ENCODE measurements around the gene TMEM52B.

Gene TMEM52B

DNA sequence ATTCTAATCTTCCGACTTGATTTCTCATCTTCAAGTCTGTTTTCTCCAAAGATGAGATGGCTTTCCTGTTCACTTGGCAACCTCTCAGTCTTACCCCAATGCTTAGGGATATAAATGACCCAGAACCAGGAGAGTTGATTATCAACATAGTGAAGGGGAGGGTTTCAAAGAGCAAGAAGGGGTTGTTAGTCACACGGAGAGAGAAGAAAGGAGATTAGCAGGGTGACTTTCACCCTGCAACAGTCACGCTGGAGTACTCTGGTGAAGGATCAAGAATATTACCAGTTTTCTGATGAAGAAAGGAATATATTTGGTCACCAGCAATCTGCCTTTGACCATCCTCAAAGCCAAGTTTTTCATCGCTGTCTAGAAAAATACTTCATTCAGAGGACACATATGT lies at the start of gene TMEM52B:
TMEM52B (plus strand) TSS at position 212 of the 400 bp plus-strand sequence. CDS start 543 bp downstream, outside the sequence.
- DNase-seq: no peak

DNA sequence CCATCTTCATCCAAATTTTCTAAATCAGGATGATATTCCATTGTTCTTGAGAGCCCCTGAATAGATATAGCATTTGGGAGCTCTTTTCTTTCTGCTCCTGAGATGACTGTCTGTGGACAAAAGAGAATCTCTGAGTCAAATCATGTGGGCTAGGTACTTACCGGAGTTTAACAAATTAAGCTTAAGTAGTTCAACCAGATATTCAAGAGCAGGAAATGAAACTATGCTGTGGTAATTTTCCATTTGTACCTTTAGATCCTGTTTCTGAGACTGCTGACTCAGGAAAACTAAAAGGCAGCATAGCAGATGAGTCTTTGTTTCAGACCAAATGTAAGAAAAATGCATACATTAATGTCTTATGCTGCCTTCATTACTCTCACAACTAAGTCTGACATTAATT lies 48.8 kb upstream of the TMEM52B start, which contains the start of gene CLEC7A:
CLEC7A (minus strand) TSS at position 158 of the 400 bp plus-strand sequence; CDS start at position 41, 117 bp downstream.
- no peak for DNase-seq

DNA sequence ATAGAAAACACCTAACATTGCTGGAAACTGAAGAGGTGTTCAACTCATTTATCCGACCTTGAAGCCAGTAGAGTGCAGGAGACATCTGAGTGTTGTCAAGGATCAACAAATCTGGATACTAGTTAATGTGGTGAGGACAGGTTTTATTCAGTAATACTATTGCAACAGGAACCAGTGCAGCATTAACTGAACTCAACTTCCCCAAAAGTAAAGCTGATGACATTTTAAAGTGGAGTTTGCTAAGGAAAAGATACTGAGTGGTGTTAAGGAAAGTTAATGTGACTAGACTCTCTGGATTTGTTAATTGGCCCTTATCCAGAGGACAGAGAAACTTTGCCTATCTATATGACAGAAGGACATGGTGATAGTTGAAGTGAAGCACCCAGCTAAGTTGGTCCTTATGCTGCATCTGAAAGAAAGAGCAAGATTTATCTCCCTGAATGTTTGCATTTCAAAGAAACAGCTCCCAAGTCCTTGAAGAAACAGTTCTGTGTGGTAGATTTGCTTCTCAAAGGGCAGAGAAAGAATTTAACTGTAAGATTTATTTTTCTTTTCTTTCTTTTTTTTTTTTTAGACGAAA lies 47.6 kb upstream of the TMEM52B start:
- DNase-seq: no peak

DNA sequence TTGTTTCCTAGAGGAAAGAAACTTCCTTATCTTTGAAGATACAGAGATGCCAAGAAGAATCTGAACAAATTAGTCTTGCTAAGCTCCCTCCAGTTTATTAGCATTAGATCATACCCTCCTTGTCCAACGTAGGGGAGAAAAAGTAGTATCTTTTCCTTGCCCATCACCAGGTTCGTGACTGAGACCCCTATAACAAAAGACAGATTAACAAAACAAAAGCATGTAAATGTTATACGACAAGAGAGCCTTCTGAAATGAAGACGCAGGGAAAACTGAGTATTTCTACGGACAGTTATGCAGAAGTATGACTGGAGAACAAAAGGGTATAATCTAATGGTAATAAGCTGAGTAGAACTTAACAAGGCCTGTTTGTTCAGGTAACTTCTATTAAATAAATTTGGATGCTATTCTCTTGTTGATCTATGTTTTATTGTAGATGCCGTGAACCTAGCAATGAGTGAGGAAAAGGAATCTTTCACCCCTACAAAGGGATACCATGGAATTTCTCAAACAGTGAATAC lies 45.9 kb upstream of the TMEM52B start:
- DNase-seq: no peak

DNA sequence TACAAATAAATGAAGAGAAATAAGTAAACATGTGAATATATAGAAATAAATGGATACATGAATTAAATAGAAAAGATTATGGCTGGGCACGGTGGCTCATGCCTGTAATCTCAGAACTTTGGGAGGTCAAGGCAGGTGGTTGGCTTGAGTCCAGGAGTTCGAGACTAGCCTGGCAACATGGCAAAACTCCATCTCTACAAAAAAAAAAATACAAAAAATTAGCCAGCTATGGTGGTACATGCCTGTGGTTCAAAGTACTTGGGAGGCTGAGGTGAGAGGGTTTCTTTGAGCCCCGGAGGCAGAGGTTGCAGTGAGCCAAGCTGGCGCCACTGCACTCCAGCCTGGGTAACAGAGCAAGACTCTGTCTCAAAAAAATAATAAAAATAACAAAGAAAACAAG lies 43.7 kb upstream of the TMEM52B start:
- DNase-seq: no peak

DNA sequence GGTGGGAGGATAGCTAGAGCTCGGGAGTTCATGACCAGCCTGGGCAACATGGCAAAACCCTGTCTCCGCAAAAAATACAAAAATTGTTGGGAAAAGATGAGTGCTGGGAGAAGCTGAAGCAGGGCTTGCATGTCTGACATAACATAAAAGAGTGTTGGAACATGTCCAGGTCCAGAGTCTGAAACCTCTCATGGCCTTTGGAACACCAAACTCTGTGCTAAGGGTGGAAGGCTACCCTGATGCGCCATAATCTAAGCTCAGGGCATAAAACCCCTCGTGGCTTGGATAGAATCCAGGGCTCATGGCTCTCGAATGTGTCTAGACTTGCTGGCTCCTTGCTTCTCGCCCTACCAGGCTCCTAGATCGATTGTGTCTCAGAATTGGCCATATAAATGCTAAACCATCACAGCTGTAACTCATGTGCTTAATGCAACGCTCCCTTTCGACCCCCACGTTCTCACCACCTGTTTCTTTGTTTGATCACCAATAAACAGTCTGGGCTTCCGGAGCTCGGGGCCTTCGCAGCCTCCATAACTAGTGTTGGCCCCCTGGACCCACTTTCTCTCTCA lies 42.1 kb upstream of the TMEM52B start:
- DNase-seq: no peak

DNA sequence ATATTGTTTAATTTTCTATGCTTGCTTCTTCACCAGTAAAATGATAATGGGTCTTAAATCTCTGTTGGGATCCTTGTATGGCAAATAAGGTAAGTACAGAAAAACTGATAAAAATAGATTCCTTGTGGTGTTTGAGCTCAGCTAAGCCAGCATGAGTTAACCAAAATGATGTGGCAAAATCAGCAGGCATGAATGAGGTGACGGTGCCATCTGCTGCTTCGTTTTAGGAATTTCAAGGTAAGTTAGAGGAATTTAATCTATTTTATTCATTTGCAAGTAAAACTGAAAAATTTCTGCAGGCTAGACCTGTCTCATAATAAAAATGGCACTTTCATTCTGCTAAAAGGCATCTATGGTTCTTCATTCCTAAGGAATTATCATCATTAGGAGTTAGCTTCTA lies 38.8 kb upstream of the TMEM52B start:
- DNase-seq: peak; percentile 45

DNA sequence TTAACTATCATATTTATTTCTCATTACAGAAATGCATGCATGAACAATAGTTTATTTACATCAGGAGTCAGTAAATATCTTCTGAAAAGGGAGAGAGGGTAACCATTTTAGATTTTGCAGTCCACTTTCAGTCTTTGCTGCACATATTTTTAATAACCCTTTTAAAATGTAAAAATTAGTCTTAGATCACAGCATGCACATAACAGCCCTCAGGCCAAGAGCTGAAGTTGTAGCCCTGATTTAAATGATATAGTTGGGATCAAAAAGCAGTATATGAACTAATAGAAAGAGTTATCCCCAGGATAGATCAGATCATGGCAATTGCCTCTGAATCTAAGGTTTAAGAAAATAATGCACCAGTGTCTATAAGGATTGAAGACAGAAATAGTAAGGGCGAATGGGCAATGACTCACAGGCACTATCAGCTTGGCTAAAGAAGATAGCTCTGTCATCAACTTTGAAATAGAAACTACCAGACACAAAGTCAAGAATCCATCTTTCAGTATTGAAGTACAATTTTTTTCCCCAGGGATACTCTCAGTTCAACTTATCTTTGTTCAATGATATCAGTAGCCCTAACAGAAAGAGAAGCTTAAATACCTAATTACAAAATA lies 35.7 kb upstream of the TMEM52B start:
- no peak for DNase-seq

DNA sequence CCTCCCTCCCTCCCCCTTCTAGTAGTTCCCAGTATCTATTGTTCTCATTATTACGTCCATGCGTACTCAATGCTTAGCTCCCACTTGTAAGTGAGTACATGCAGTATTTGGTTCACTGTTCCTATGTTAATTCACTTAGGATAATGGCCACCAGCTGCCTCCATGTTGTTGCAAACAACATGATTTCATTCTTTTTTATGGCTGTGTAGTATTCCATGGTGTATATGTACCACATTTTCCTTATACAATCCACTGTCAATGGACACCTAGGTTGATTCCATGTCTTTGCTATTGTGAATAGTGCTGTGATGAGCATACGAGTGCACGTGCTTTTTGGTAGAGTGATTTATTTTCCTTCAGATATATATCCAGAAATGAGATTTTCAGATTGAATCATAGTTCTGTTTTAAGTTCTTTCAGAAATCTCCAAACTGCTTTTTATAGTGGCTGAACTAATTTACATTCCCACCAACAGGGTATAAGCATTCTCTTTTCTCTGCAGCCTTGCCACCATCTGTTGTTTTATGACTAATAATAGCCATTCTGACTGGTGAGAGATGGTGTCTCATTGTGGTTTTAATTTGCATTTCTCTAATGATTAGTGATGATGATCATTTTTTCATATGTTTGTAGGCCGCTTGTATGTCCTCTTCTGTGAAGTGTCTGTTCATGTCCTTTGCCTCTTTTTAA lies 31.0 kb upstream of the TMEM52B start:
- DNase-seq: no peak

DNA sequence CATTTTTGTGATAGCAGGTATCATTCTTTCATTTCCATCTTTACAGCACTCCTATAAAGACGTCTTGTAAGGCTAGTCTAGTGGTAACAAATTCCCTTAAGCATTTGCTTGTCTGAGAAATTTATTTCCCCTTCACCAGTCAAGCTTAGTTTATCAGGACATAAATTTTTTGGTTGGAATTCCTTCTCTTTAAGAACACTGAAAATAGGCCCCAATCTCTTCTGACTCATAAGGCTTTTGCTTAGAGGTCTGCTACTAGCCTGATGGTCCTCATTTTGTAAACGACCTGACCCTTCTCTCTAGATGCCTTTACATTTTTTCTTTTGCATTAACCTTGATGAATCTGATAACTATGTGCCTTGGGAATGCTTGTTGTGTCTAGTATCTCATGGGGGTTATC lies 27.2 kb upstream of the TMEM52B start:
- DNase-seq: no peak

DNA sequence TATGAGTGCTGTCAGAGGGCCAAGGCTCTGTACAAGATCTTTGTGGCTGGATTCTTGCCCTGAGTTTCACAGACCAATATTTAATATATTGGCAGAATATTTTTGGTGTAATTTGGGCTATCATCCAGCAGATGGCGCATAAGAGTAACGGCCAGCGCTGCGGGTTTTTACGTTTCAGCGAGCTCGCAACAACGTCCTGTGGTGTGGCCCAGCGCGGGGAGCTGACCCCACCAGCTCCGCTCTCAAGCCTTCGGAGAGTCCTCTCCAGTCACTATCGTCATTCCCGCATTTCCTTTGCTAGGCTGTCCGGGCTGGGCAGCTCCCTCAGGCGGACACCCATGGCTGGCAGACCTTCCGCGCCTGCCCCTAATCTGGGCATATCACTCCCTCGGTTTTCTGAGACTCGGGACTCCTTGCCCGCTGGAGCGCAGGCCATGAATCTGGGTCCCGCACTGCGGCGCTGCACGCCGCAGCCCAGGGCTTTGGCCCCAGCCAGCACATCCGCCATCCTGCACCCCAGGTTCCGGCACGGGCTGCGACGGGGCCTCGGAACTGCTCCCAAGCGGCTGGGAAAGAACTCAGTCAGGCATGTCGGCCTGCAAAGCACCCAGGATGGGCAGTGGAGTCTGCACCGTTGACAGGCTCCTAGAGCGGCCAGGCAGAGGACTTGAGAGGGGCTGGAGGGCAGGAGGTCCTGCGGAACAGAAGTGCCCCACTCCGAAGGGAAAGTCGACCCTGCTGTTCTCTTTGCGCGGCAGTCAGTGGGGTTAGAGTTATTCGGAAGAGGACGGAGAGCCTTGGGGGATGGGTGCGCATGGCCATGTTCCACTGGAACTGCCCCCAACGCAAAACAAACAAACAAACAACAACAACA lies 25.3 kb upstream of the TMEM52B start:
- DNase-seq: peak; percentile 57

DNA sequence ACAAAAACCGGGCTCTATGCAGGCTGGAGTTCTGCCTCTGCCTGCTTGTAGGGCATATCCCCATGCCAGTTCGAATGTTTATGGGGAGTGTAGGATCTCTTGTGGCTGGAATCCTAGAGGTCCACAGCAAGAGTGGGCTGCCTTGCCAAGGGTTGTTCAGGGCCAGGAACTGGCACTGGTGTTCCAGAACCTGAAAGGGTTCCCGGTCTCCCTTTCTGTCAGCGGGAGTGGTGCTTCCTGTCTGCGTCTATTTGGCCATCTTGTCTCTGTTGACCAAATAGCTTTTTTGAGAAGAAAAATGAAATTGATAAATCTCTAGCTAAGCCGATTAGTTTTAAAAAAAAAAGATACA lies 24.7 kb upstream of the TMEM52B start:
- DNase-seq: no peak

DNA sequence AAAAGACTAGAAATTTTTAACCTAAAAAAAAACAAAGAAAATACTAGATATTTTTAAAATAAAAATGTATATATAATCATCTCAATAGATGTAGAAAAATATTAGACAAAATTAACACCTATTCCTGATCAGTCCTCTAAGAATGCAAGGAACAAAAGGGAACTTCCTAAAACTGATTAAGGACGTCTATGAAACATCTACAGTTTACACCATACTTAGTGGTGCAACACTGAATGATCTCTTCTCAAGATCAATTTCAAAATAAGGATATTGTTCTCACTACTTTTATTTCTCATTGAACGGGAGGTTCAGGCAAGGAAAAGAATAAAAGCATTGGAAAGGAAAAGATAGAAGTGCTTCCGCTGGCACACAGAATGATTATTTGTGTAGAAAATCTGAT lies 22.9 kb upstream of the TMEM52B start:
- no peak for DNase-seq

DNA sequence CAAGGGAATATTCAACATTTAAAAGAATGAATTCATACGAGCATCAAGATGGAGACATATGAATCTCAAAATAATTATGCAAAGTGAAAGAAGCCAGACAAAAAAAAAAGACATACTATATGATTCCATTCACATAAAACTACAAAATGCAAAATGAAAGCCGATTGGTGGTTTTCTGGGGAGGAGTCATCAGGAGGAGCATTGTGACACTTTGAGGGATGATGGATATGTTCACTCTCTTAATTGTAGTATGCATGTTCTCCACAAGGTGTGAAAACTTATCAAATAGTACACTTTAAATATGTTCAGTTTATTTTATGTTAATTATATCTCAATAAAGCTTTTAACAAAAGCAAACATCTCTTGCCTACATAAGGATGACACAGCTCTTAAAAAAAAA lies 20.4 kb upstream of the TMEM52B start:
- DNase-seq: no peak

DNA sequence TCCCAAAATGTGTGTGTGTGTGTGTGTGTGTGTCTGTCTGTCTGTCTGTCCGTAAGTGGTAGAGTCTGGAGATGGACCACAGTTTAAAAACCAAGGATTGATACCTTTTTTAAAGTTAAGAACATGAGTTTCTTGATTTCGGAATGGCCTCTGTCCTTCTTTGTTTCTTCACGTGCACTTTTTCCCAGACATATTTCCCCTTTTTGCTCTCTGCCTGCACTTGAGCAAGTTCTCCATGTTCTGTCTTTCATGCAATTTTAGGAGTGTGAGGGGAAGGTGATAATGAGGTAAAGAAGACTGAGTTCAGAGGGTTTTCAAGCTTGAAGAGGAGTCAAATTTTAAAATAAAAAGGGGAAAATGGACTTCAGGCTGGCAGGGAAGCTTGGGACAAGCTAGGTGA lies 19.6 kb upstream of the TMEM52B start:
- no peak for DNase-seq

DNA sequence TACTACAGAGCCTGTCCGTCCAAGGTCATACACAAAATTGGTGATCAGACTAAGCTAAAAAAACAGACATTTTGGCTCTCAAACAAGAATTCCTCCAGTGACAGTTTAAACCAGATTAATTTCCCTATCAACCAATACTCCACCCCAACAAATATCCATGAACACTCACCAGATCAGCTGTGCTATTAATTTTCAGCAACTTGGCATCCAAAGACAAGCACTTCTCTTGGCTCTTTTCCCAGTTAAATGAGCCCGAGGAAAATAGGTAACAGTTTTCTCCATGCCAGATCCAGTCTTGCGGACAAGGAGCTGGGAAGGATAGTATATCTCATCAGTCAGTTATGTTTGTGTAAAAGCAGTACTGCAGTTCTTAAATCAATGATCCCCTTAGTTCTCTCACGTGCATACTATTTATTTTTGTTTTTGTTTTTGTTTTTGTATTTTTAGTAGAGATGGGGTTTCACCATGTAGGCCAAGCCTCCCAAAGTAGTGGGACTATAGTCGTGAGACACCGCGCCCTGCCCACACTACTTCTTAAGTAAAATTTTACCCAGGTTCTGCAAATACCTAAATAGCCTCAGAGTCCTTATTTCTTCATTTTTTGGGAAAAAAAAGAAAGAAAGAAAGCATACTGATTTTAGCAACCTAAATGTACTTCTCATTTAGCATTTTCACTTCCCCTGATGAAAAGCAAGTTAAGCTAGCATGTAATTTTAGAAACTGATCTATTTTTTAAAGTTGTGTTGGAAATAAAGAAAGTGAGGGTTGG lies 18.0 kb upstream of the TMEM52B start:
- DNase-seq: no peak

DNA sequence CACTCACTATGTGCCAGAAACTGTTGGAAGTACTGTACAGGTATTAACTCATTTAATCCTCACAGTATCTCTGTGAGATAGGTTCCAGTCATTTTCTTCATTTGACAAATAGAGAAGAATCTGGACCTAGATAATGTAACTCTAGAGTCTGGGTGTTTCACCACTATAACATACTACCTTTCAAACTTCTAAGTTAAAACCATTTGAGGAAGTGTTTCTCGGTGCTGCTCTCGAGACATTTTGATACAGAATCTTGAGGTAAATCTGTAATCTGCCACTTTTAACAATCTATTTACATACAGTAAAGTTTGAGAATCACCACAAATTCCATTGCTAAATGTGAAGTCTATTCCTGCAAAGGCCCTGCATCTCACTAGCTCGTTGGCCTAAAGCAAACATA lies 15.7 kb upstream of the TMEM52B start:
- no peak for DNase-seq

DNA sequence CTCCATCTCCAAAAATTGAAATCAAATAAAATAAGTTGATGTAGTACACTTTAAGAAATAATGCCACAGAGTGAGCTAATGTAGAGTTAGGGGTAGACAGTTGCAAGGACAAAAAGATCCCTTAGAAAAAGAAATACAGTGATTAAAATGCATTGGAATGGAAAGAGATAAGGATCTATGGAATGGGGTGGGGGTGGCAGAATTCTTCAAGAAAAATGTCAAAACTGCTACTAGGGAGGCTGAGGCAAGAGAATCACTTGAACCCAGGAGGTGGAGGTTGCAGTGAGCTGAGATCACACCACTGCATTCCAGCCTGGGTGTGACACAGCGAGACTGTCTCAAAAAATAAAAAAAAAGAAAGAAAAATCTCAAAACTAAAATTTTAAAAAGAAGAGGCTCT lies 13.4 kb upstream of the TMEM52B start:
- DNase-seq: no peak

DNA sequence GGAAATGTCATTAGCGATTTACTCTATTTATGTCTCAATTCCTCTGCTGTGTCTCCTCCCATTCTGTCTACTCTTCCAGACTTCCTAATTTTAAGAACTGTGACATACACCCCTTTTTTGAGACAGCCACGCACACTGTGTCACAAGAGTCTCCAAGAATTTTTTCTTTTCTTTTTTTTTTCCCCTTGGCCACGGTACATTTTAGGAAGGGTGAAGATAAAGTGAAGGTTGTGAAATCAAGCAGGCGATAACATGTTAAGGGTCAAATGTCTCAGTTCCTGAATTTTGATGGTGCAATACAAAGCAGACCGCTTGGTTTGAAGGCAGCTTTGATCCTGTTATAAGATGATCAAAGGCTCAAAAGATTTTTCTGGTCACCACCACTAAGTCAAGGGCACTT lies 11.2 kb upstream of the TMEM52B start:
- DNase-seq: no peak

DNA sequence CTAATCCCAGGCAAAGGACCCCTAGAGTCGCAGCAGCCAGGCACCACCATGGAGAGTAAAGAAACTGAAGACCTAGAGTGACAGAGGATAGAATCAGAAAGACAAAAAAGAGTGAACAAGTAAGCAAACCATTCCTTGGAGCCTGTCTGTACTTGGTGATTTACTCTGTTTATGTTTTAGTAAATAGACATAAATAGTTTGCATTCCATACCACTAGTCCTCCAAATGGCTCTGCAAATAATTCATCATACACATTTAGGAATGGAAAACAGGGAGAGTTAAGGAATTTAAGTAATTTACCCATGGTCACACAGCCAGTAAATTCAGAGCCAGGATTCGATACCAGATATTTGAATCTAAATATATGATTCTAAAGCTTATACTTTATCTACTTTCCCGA lies 9.7 kb upstream of the TMEM52B start:
- peak; percentile 73 for DNase-seq

DNA sequence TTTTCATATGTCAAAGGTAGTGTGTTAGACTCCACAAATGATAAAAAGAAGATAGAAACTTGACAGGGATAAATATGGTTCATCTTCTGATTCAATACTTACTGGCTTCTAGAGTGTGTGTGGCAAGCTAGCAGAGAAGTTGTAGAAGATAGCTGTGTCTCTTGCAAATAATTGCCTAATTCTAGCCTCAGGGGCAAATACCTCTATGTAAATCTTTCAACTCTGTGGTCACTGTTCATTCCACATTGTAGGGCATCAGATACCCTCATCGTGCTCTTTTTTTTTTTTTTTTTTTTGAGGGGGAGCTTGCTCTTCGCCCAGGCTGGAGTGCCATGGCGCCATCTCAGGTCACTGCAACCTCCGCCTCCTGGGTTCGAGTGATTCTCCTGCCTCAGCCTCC lies 8.6 kb upstream of the TMEM52B start:
- no peak for DNase-seq

Data from HCEC 1CT (cell line).